Fibroblast of lung (primary cell): ENCODE results near the gene BANF1.

Experiments
- CTCF ChIP-seq, 2 donors: IDR thresholded peaks in 1 of 2; conservative IDR thresholded peaks in 1 of 2; 1 replicate in 1 of 2; 2 replicates in 1 of 2; pipeline ENCODE4 v1.5.1; 2011 to 2012; ENCODE audit warnings: low read length in 2 of 2, control low read depth in 1 of 2, inconsistent platforms in 1 of 2, low read depth in 1 of 2, mild to moderate bottlenecking in 1 of 2
- EZH2 ChIP-seq: IDR thresholded peaks from 2 replicates; pipeline ENCODE4 v1.5.1; 2012; ENCODE audit warnings: low read length, control low read depth, mild to moderate bottlenecking; ENCODE audit errors: missing control alignments

- no peak for TF ChIP-seq EZH2
- no peak for TF ChIP-seq CTCF (conservative IDR thresholded peaks at IDR 0.05 in 1 of 2, IDR thresholded peaks at IDR 0.05 in 1 of 2; ENCODE audit: low read depth in 1 of 2, low read length in 2 of 2)
Measured at GRCh38 chr11:66047541-66048365, 45.5 kb downstream of the BANF1 start.
